CD4-positive, alpha-beta T cell (primary cell): ENCODE measurements around the gene FBXO3. TPM values are rescaled to one million over a fixed set of nuclear protein-coding genes. Genes with fewer than 3 reads are reported as not detected.
A peak's percentile ranks its signal among the peaks of the same experiment; 100 is the strongest.

ENCODE experiments used
- ATAC-seq: fragments of 200-7000 bp; cut with Tn5 transposase; one replicate; pipeline ENCODE4 v1.10.0; 2022; ENCODE audit warnings: mild to moderate bottlenecking; ENCODE audit not compliant: poor library complexity
- CTCF ChIA-PET: fragments of 350-600 bp; sonication (Branson Sonifier 250); formaldehyde crosslinking; loops from one replicate; lab custom pipeline; 2021; ENCODE audit warnings: antibody characterized with exemption, inconsistent platforms; lab: Charles Lee
- POLR2A ChIA-PET: fragments of 350-600 bp; sonication (Branson Sonifier 250); formaldehyde crosslinking; loops from one replicate; lab custom pipeline; 2021; ENCODE audit warnings: antibody characterized with exemption, inconsistent platforms; lab: Charles Lee
- DNase-seq, 14 experiments: peaks; one replicate each; pipeline ENCODE4 v3.0.0-alpha.2; 2013 to 2020; ENCODE audit warnings: mixed read lengths in 2 of 14
- H3K27ac ChIP-seq, 2 donors: one replicate each; pipeline versions ENCODE4 v1.5.1 to v1.7.0; 2013; ENCODE audit warnings: low read length in 2 of 2, low read depth in 1 of 2, mild to moderate bottlenecking in 1 of 2
- H3K27me3 ChIP-seq, 2 experiments: 1 replicate in 1 of 2; 2 replicates in 1 of 2; pipeline versions ENCODE4 v1.6.1 to v1.7.0; 2013; ENCODE audit warnings: low read length in 2 of 2, control low read depth in 1 of 2, mild to moderate bottlenecking in 1 of 2, moderate library complexity in 1 of 2; ENCODE audit not compliant: insufficient read depth in 2 of 2, control insufficient read depth in 1 of 2
- H3K36me3 ChIP-seq: one replicate; pipeline ENCODE4 v1.6.1; 2013; ENCODE audit warnings: low read length, control low read depth; ENCODE audit not compliant: insufficient read depth
- H3K4me1 ChIP-seq: one replicate; pipeline ENCODE4 v1.6.1; 2013; ENCODE audit warnings: low read length, control low read depth; ENCODE audit not compliant: insufficient read depth
- H3K4me3 ChIP-seq: one replicate; pipeline ENCODE4 v1.5.1; 2013; ENCODE audit warnings: mild to moderate bottlenecking, low read length, moderate library complexity
- H3K9me3 ChIP-seq, 2 experiments: 1 replicate in 1 of 2; 2 replicates in 1 of 2; pipeline versions ENCODE4 v1.6.1 to v1.7.0; 2013; ENCODE audit warnings: low read length in 2 of 2, mild to moderate bottlenecking in 2 of 2, control low read depth in 1 of 2, moderate library complexity in 1 of 2; ENCODE audit not compliant: control insufficient read depth in 1 of 2, insufficient read depth in 1 of 2
- H3K27ac Mint-ChIP-seq: one replicate; pipeline ENCODE4 v1.8.0; 2020; ENCODE audit warnings: mixed read lengths
- H3K27me3 Mint-ChIP-seq: one replicate; pipeline ENCODE4 v1.8.0; 2021; ENCODE audit warnings: mixed read lengths
- H3K36me3 Mint-ChIP-seq: one replicate; pipeline ENCODE4 v1.8.0; 2021; ENCODE audit warnings: low read depth, mixed read lengths
- H3K4me1 Mint-ChIP-seq: one replicate; pipeline ENCODE4 v1.8.0; 2021; ENCODE audit warnings: low read depth, mixed read lengths
- H3K4me3 Mint-ChIP-seq: one replicate; pipeline ENCODE4 v1.8.0; 2020; ENCODE audit warnings: mild to moderate bottlenecking, mixed read lengths
- H3K9me3 Mint-ChIP-seq: one replicate; pipeline ENCODE4 v1.8.0; 2020; ENCODE audit warnings: mixed read lengths
- intact Hi-C, 2 experiments: fragments of 100-400 bp; cut with DNase I in 1 of 2; cut with micrococcal nuclease in 1 of 2; formaldehyde crosslinking; loops; one replicate each; pipeline versions ENCODE4 v1.15.1 to v1.9.0; 2023 to 2025; cut with DNase I, micrococcal nuclease
- total RNA-seq, 174 experiments: library from RNA in 2 of 174; stranded (reverse) in 2 of 174; gene quantifications; one replicate each; pipeline ENCODE4 v1.2.3 and lab custom pipeline; 2021 to 2026
- TF ChIP-seq, protein P1 (sequence below): fragments of 200-600 bp; IDR thresholded peaks from one replicate; pipeline ENCODE4 v1.8.0; 2022; ENCODE audit warnings: antibody characterized with exemption, mild to moderate bottlenecking

Gene FBXO3
- total RNA-seq, 2 experiments from 2014 or later = 62.0 to 63.4 TPM

GRCh38 chr11:33698921-33699320 is 75.4 kb downstream of the FBXO3 start:
- intact Hi-C loops = loop anchor here in 1 of 2 experiments (10.0 kb wide), 1 partner anchor 656 kb away; the partner anchor contains the start of gene ABTB2
- CTCF ChIA-PET = no interaction called here
- H3K9me3 Mint-ChIP-seq = no peaks in the 10 kb centered on the region

DNA sequence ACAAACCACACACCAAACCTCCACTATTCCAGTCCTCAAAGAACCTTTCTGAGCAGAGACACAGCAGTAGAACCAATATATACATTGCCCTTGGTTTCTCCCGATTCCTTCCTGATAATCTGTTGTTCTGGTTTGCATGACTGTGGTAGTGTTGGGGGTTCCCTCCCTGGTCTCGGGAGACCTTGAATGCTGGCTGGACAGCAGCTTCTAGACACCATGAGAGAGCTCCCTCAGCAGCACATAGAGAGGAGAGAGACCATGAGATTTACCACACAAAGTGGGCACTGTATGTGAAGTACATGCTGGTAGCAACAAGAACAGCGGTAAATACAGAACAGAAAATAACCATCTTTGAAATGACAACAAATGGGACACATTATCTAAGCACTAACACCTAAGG is 76.3 kb downstream of the FBXO3 start:
- H3K4me3 Mint-ChIP-seq = no peak overlapping the region
- ChIA-PET POLR2A (no interaction called here), CTCF (no interaction called here)
- peaks cover 10% of the 10 kb centered on the region for H3K27me3 Mint-ChIP-seq
- no peak overlapping the region for H3K27ac Mint-ChIP-seq
- DNase-seq = no peak
- Histone ChIP-seq H3K4me1 (peaks cover 14% of the 10 kb centered on the region), H3K4me3 (no peak overlapping the region), H3K27ac (no peak overlapping the region), H3K27me3 (peaks cover 2 to 3% of the 10 kb centered on the region in 2 experiments), H3K9me3 (no peaks in the 10 kb centered on the region), H3K36me3 (no peaks in the 10 kb centered on the region)
- H3K36me3 Mint-ChIP-seq = no peaks in the 10 kb centered on the region
- intact Hi-C loops = loop anchor here in 1 of 2 experiments (10.0 kb wide), 1 partner anchor 657 kb away; the partner anchor contains the start of gene ABTB2
- no peaks in the 10 kb centered on the region for H3K9me3 Mint-ChIP-seq
- peaks cover 33% of the 10 kb centered on the region for H3K4me1 Mint-ChIP-seq
- ATAC-seq = no peak
- TF ChIP-seq, protein P1, sequence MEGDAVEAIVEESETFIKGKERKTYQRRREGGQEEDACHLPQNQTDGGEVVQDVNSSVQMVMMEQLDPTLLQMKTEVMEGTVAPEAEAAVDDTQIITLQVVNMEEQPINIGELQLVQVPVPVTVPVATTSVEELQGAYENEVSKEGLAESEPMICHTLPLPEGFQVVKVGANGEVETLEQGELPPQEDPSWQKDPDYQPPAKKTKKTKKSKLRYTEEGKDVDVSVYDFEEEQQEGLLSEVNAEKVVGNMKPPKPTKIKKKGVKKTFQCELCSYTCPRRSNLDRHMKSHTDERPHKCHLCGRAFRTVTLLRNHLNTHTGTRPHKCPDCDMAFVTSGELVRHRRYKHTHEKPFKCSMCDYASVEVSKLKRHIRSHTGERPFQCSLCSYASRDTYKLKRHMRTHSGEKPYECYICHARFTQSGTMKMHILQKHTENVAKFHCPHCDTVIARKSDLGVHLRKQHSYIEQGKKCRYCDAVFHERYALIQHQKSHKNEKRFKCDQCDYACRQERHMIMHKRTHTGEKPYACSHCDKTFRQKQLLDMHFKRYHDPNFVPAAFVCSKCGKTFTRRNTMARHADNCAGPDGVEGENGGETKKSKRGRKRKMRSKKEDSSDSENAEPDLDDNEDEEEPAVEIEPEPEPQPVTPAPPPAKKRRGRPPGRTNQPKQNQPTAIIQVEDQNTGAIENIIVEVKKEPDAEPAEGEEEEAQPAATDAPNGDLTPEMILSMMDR = no peak

More at GRCh38 chr11:33698921-33699320, 75.4 kb downstream of the FBXO3 start:
- ATAC-seq (no peak), DNase-seq (no peak)
- Histone ChIP-seq H3K27ac (no peak overlapping the region), H3K9me3 (no peaks in the 10 kb centered on the region), H3K4me3 (no peak overlapping the region), H3K4me1 (peaks cover 14% of the 10 kb centered on the region), H3K27me3 (peaks cover 2% of the 10 kb centered on the region in 2 experiments), H3K36me3 (no peaks in the 10 kb centered on the region)
- TF ChIP-seq, protein P1 = no peak
- peaks cover 10% of the 10 kb centered on the region for H3K27me3 Mint-ChIP-seq
- peak overlapping the region; percentile 88 for H3K4me3 Mint-ChIP-seq
- no peaks in the 10 kb centered on the region for H3K36me3 Mint-ChIP-seq
- peaks cover 33% of the 10 kb centered on the region for H3K4me1 Mint-ChIP-seq
- POLR2A ChIA-PET = no interaction called here
- no peak overlapping the region for H3K27ac Mint-ChIP-seq

GRCh38 chr11:33696931-33697638 is 77.2 kb downstream of the FBXO3 start:
- H3K9me3 Mint-ChIP-seq = no peaks in the 10 kb centered on the region
- CTCF ChIA-PET = no interaction called here
- H3K27me3 ChIP-seq = peaks cover 2 to 3% of the 10 kb centered on the region in 2 experiments

More at GRCh38 chr11:33696931-33697638, 77.2 kb downstream of the FBXO3 start:
- no peaks in the 10 kb centered on the region for H3K9me3 ChIP-seq
- H3K4me3 Mint-ChIP-seq = no peak overlapping the region
- ATAC-seq (no peak), DNase-seq (no peak)
- TF ChIP-seq, protein P1 = no peak
- H3K36me3 ChIP-seq = no peaks in the 10 kb centered on the region
- POLR2A ChIA-PET = interaction anchor here (1.1 kb wide), 1 partner anchor 661 kb away, joined by 3 read pairs; the partner anchor contains the start of gene ABTB2
- H3K36me3 Mint-ChIP-seq = no peaks in the 10 kb centered on the region
- peaks cover 10% of the 10 kb centered on the region for H3K27me3 Mint-ChIP-seq
- no peak overlapping the region for H3K4me3 ChIP-seq
- H3K27ac ChIP-seq = no peak overlapping the region
- peaks cover 14% of the 10 kb centered on the region for H3K4me1 ChIP-seq
- intact Hi-C loops = loop anchor here in 1 of 2 experiments (10.0 kb wide), 1 partner anchor 658 kb away; the partner anchor contains the start of gene ABTB2
- H3K27ac Mint-ChIP-seq = no peak overlapping the region
- peaks cover 28% of the 10 kb centered on the region for H3K4me1 Mint-ChIP-seq
